Measurements from ENCODE around the gene RABGAP1. TPM values are rescaled to one million over a fixed set of nuclear protein-coding genes. Genes with fewer than 3 reads are reported as not detected.

Gene RABGAP1
- total RNA-seq, 4 donors from 2014 or later: 66.1 to 83.1 (median 73.4) TPM

DNA sequence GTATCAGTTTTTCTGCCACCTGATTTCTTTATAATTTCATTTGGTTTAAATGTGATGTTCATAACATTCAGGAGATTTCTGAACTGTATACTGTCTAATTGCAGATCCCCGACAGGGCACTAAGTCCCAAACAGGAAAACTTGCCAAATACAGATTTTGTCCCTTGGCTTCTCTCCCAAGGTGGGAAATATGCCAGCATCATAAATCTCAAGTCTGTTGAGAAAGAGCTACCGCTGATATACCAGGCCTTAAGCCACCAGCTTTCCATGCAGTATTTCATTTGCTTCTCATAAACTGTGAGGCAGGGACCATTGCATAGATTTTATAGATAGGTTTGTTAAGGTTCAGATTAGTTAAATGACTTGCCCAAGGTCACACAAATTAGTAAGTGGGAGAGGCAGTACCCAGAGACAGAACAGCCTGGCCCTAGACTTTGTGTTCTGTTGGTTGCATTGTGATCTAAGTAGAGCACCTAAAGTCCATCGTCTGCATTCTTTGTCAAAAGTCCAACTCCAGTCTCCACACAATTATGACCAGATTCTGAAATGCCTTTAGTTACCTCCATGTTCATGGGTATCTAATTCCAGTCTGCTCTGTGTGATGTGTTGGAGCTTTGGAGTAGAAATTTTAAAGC is 108.9 kb downstream of the RABGAP1 start:
- WGBS, 2 donors: 24% methylated on average over 3 of the region's 3 CpGs

DNA sequence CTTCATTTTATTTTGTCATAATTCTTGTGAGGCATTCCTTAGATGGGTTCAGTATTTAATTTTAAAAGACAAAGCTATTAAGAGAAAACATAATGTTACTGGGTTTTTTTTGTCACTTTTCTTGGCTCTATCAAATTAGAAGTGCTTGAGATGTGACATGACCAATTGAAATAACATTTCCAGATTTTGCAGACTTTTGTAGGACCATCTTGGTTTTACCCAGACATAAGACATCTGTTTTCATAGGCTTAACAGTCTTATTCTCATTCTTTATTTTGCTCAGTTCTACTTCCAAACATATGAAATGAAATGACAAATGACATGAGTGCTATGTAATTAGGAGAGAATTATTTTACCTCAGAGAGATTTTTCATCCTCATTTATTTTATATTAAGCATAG is 112.2 kb downstream of the RABGAP1 start:
- H3K4me1 ChIP-seq: peaks cover 0 to 30% (median 4%) of the 10 kb centered on the region in 4 donors

More for the DNA sequence above, 108.9 kb downstream of the RABGAP1 start:
- TF ChIP-seq EP300 (IDR thresholded peaks at IDR 0.05) (no peak), POLR2A (IDR thresholded peaks at IDR 0.05) (no peak)
- TF ChIP-seq, protein P1, sequence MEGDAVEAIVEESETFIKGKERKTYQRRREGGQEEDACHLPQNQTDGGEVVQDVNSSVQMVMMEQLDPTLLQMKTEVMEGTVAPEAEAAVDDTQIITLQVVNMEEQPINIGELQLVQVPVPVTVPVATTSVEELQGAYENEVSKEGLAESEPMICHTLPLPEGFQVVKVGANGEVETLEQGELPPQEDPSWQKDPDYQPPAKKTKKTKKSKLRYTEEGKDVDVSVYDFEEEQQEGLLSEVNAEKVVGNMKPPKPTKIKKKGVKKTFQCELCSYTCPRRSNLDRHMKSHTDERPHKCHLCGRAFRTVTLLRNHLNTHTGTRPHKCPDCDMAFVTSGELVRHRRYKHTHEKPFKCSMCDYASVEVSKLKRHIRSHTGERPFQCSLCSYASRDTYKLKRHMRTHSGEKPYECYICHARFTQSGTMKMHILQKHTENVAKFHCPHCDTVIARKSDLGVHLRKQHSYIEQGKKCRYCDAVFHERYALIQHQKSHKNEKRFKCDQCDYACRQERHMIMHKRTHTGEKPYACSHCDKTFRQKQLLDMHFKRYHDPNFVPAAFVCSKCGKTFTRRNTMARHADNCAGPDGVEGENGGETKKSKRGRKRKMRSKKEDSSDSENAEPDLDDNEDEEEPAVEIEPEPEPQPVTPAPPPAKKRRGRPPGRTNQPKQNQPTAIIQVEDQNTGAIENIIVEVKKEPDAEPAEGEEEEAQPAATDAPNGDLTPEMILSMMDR (IDR thresholded peaks at IDR 0.05): no peak
- Histone ChIP-seq H3K27me3 (no peaks in the 10 kb centered on the region), H3K4me3 (no peak overlapping the region), H3K9me3 (no peaks in the 10 kb centered on the region), H3K36me3 (no peaks in the 10 kb centered on the region), H3K4me1 (peaks cover 0 to 28% (median 4%) of the 10 kb centered on the region in 4 donors), H3K27ac (peak overlapping the region in 2 of 4 donors; percentile 26 to 61)
- DNase-seq (ENCODE audit: low spot score in 2 of 2): peak in 1 of 2 donors; percentile 53

DNA sequence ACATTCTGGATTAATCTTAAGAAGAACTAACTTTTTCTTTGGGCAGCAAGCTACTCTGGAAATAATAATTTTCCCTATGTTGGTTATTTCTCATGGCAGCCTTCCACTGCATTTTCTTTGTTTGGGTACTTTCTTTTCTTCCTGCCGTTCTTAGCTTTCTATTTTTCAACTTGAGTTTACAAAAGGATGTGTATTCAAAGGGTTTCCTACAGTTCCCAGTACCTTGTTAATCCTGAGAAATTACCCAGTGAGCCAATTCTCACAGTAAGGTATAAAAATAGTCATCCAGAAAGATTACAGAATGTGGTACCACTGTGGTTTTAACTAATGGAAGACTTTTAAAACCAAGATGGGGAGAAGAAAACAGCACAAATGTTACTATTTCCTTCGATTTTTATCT is 112.9 kb downstream of the RABGAP1 start:
- no peak for DNase-seq (ENCODE audit: low spot score in 2 of 2)
- 45 to 47% methylated on average over 2 of the region's 2 CpGs for WGBS, 2 donors
- Histone ChIP-seq H3K36me3 (no peaks in the 10 kb centered on the region), H3K4me3 (no peak overlapping the region), H3K27ac (no peak overlapping the region), H3K27me3 (no peaks in the 10 kb centered on the region), H3K9me3 (no peaks in the 10 kb centered on the region), H3K4me1 (peaks cover 0 to 23% (median 4%) of the 10 kb centered on the region in 4 donors)
- TF ChIP-seq, protein P1 (IDR thresholded peaks at IDR 0.05): no peak
- TF ChIP-seq POLR2A (IDR thresholded peaks at IDR 0.05): no peak
- TF ChIP-seq EP300 (IDR thresholded peaks at IDR 0.05): no peak

More for the DNA sequence above, 112.2 kb downstream of the RABGAP1 start:
- DNase-seq (ENCODE audit: low spot score in 2 of 2): no peak
- no peak overlapping the region for H3K4me3 ChIP-seq
- TF ChIP-seq EP300 (IDR thresholded peaks at IDR 0.05) (no peak), POLR2A (IDR thresholded peaks at IDR 0.05) (no peak)
- TF ChIP-seq, protein P1 (IDR thresholded peaks at IDR 0.05): no peak
- no peaks in the 10 kb centered on the region for H3K27me3 ChIP-seq
- no peaks in the 10 kb centered on the region for H3K9me3 ChIP-seq
- no peaks in the 10 kb centered on the region for H3K36me3 ChIP-seq
- H3K27ac ChIP-seq: no peak overlapping the region

DNA sequence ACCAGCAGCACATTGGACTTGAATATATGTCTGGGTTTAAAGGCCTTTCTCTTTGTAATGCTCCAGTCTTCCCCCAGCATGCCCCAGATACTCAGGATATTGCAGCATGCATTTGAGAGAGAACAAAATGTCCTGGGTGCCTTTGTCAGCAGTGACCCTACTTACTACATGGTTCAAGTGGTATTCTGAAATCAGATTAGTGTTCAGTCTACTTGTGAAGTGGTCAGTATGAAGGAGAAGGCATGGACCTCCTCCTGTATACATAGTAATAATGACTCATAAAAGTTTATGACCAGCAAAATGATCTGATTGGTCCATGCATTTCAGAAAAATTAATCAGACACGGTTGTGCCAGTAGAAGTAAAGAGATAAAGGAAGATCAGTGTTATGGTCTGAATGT is 118.0 kb downstream of the RABGAP1 start:
- TF ChIP-seq POLR2A (IDR thresholded peaks at IDR 0.05) (no peak), EP300 (IDR thresholded peaks at IDR 0.05) (peak; percentile 17 to 58)
- TF ChIP-seq, protein P1 (IDR thresholded peaks at IDR 0.05): no peak
- H3K27ac ChIP-seq: peak overlapping the region in 1 of 4 donors; percentile 11
- peaks cover 0 to 6% (median 0%) of the 10 kb centered on the region in 3 donors for H3K36me3 ChIP-seq
- no peaks in the 10 kb centered on the region for H3K9me3 ChIP-seq
- H3K27me3 ChIP-seq: no peaks in the 10 kb centered on the region
- DNase-seq (ENCODE audit: low spot score in 2 of 2): no peak
- H3K4me3 ChIP-seq: no peak overlapping the region
- 71 to 73% methylated on average over 1 of the region's 1 CpG for WGBS, 2 donors
- H3K4me1 ChIP-seq: peaks cover 0 to 11% (median 0%) of the 10 kb centered on the region in 4 donors

DNA sequence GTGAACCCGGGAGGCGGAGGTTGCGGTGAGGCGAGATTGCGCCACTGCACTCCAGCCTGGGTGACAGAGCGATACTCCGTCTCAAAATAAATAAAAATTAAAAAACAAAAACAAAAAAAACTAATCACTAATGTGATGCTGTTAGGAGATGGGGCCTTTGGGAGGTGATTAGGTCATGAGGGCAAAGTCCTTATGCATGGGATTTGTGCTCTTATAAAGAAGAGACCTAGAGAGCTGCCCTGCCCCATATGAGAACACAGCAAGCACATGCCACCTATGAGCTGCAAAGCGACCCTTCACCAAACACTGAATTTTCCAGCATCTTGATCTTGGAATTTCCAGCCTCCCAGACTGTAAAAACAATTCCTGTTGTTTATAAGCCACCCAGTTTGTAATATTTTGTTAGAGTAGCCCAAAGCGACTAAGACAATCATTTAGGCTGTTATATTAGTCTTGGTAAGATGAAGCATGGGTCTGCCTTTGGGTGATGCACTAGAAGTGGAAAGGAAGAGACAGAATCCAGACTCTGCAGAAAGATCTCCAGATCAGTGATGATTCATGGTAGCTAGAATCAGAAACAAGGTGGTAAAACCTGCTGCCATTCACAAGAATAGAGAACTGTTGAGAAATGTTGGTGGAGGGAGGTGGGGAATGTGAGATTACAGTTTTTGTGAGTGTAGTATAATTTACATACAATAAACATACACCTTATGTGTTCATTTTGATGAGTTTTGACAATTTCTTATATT is 118.8 kb downstream of the RABGAP1 start:
- WGBS, 2 donors: 97 to 98% methylated on average over 9 of the region's 9 CpGs
- no peak for DNase-seq (ENCODE audit: low spot score in 2 of 2)
- TF ChIP-seq EP300 (IDR thresholded peaks at IDR 0.05) (no peak), POLR2A (IDR thresholded peaks at IDR 0.05) (no peak)
- TF ChIP-seq, protein P1 (IDR thresholded peaks at IDR 0.05): no peak
- peaks cover 0 to 6% (median 0%) of the 10 kb centered on the region in 3 donors for H3K36me3 ChIP-seq
- peak overlapping the region in 1 of 4 donors; percentile 10 for H3K27ac ChIP-seq
- H3K27me3 ChIP-seq: no peaks in the 10 kb centered on the region
- no peak overlapping the region for H3K4me3 ChIP-seq
- peaks cover 0 to 15% (median 0%) of the 10 kb centered on the region in 4 donors for H3K4me1 ChIP-seq
- H3K9me3 ChIP-seq: no peaks in the 10 kb centered on the region

Data from tibial nerve (tissue), 4 donors.